Endothelial cell of umbilical vein (primary cell): Measurements from ENCODE around the gene PSIP1. TPM values are rescaled to one million over a fixed set of nuclear protein-coding genes. Genes with fewer than 3 reads are reported as not detected.
A peak's percentile ranks its signal among the peaks of the same experiment; 100 is the strongest.

Source experiments
- BruUV-seq: library from RNA; stranded (reverse); fragments of 400-500 nt; replicated peaks from 2 replicates; lab custom pipeline; 2021; lab: Mats Ljungman, UMichigan
- CTCF ChIA-PET: fragments of 300-600, 350-600 bp; sonication (Branson Sonifier 250); formaldehyde crosslinking; loops from one replicate; lab custom pipeline; 2021; ENCODE audit warnings: antibody characterized with exemption, inconsistent platforms; lab: Charles Lee
- POLR2A ChIA-PET: fragments of 300-600, 350-600 bp; sonication (Branson Sonifier 250); formaldehyde crosslinking; loops from one replicate; lab custom pipeline; 2021; ENCODE audit warnings: antibody characterized with exemption, inconsistent platforms; lab: Charles Lee
- DNase-seq: peaks from one replicate; pipeline ENCODE4 v3.0.0-alpha.2; 2011; ENCODE audit warnings: low read depth, low spot score
- FAIRE-seq: peaks from 2 replicates; lab custom pipeline; 2011; peaks lifted over from hg19 to GRCh38; lab: Jason Lieb, UNC
- H2AFZ ChIP-seq: 2 replicates; pipeline ENCODE4 v1.6.0; 2012; ENCODE audit warnings: low read depth, low read length, control low read depth, inconsistent platforms
- H3K27ac ChIP-seq: 2 replicates; pipeline ENCODE4 v1.5.1; 2011; ENCODE audit warnings: low read depth, mild to moderate bottlenecking, control low read depth, low read length, moderate library complexity; ENCODE audit not compliant: insufficient read depth
- H3K27me3 ChIP-seq, 2 experiments: 2 replicates each; pipeline versions ENCODE4 v1.6.0 to v1.6.1; 2011; ENCODE audit warnings: low read length in 2 of 2, mixed read lengths in 1 of 2; ENCODE audit not compliant: control insufficient read depth in 2 of 2, insufficient read depth in 2 of 2
- H3K36me3 ChIP-seq, 2 experiments: 2 replicates in 1 of 2; 3 replicates in 1 of 2; pipeline ENCODE4 v1.5.1; 2011; ENCODE audit warnings: low read length in 2 of 2, mild to moderate bottlenecking in 1 of 2, moderate library complexity in 1 of 2; ENCODE audit not compliant: control insufficient read depth in 2 of 2, insufficient read depth in 2 of 2; ENCODE audit errors: extremely low read depth in 1 of 2
- H3K4me1 ChIP-seq: 3 replicates; pipeline ENCODE4 v1.5.1; 2011; ENCODE audit warnings: mild to moderate bottlenecking, low read length; ENCODE audit not compliant: control insufficient read depth, insufficient read depth; ENCODE audit errors: extremely low read depth
- H3K4me2 ChIP-seq: 2 replicates; pipeline ENCODE4 v1.6.1; 2011; ENCODE audit warnings: low read length, control low read depth, mixed read lengths; ENCODE audit not compliant: insufficient read depth
- H3K4me3 ChIP-seq, 3 experiments: fragments of 200-600 bp in 1 of 3; sonication (generic), shearing (Covaris generic) in 1 of 3; replicated peaks in 1 of 3; 2 replicates each; pipeline ENCODE4 v1.5.1; 2011 to 2016; ENCODE audit warnings: control low read depth in 3 of 3, low read length in 3 of 3, mild to moderate bottlenecking in 2 of 3, inconsistent platforms in 1 of 3, low read depth in 1 of 3, moderate library complexity in 1 of 3; ENCODE audit not compliant: insufficient read depth in 1 of 3
- H3K79me2 ChIP-seq: 2 replicates; pipeline ENCODE4 v1.6.0; 2012; ENCODE audit warnings: low read length, inconsistent platforms; ENCODE audit not compliant: control insufficient read depth, insufficient read depth
- H3K9ac ChIP-seq: replicated peaks from 2 replicates; pipeline ENCODE3; 2011; ENCODE audit warnings: low read length, control low read depth; ENCODE audit not compliant: insufficient read depth; ENCODE audit errors: extremely low read depth
- H3K9me1 ChIP-seq: replicated peaks from 3 replicates; pipeline ENCODE4 v1.6.0; 2011; ENCODE audit warnings: mild to moderate bottlenecking, low read length; ENCODE audit not compliant: control insufficient read depth, insufficient read depth; ENCODE audit errors: extremely low read depth
- H3K9me3 ChIP-seq: replicated peaks from 2 replicates; pipeline ENCODE4 v1.5.1; 2012; ENCODE audit warnings: low read length, inconsistent platforms; ENCODE audit not compliant: control insufficient read depth, insufficient read depth
- H4K20me1 ChIP-seq: replicated peaks from 2 replicates; pipeline ENCODE3; 2011; ENCODE audit warnings: mild to moderate bottlenecking, low read length; ENCODE audit not compliant: control insufficient read depth, insufficient read depth; ENCODE audit errors: extremely low read depth
- CTCF ChIP-seq, 2 donors: IDR thresholded peaks; 1 replicate in 1 of 2; 2 replicates in 1 of 2; pipeline ENCODE4 v1.5.1; 2011; ENCODE audit warnings: low read length in 2 of 2, mild to moderate bottlenecking in 2 of 2, moderate library complexity in 2 of 2, control low read depth in 1 of 2, inconsistent platforms in 1 of 2, low read depth in 1 of 2; ENCODE audit not compliant: insufficient read depth in 1 of 2; ENCODE audit errors: extremely low read depth in 1 of 2
- EZH2 ChIP-seq: IDR thresholded peaks from 2 replicates; pipeline ENCODE4 v1.6.1; 2012; ENCODE audit warnings: borderline replicate concordance, low read depth, mild to moderate bottlenecking, moderate library complexity, low read length, inconsistent platforms; ENCODE audit not compliant: severe bottlenecking
- FOS ChIP-seq: IDR thresholded peaks from 2 replicates; pipeline ENCODE4 v1.6.1; 2011; ENCODE audit warnings: mild to moderate bottlenecking, low read length, moderate library complexity, borderline replicate concordance; ENCODE audit not compliant: insufficient read depth
- GATA2 ChIP-seq: IDR thresholded peaks from 2 replicates; pipeline ENCODE4 v1.7.0; 2011; ENCODE audit warnings: low read depth, mild to moderate bottlenecking, moderate library complexity, mixed read lengths, low read length; ENCODE audit not compliant: insufficient read length, insufficient read depth
- JUN ChIP-seq: IDR thresholded peaks from 2 replicates; pipeline ENCODE4 v1.6.1; 2011; ENCODE audit warnings: borderline replicate concordance, low read depth; ENCODE audit not compliant: insufficient read length, insufficient read depth
- MAX ChIP-seq: IDR thresholded peaks from 2 replicates; pipeline ENCODE4 v1.6.1; 2011; ENCODE audit not compliant: insufficient read depth, insufficient read length
- MYC ChIP-seq: IDR thresholded peaks from one replicate; pipeline ENCODE4 v1.6.1; 2011; ENCODE audit warnings: mild to moderate bottlenecking, low read depth, low read length
- POLR2A ChIP-seq: IDR thresholded peaks from 2 replicates; pipeline ENCODE4 v1.6.1; 2012; ENCODE audit warnings: low read depth, mild to moderate bottlenecking, control low read depth, low read length
- POLR2AphosphoS5 ChIP-seq: IDR thresholded peaks from 2 replicates; pipeline ENCODE4 v1.6.1; 2012; ENCODE audit warnings: low read depth, mild to moderate bottlenecking, control low read depth, low read length, moderate library complexity; ENCODE audit not compliant: insufficient read depth
- dilution Hi-C: fragments of 300-500 bp; cut with MboI; formaldehyde crosslinking; loops from one replicate; pipeline ENCODE4 v1.15.0; 2019; ENCODE audit warnings: low sequenced_read_pairs; ENCODE audit not compliant: extremely low pct_ligation_motif_present
- intact Hi-C: fragments of 100-400 bp; cut with micrococcal nuclease; formaldehyde crosslinking; loops from one replicate; pipeline ENCODE4 v1.10.0; 2022
- polyA plus RNA-seq, 4 experiments: library from polyadenylated mRNA; depleted of rRNA in 3 of 4; stranded (reverse) in 3 of 4; unstranded in 1 of 4; fragments of >200 nt; gene quantifications; 2 replicates each; pipeline versions ENCODE4 v1.2.1 to v1.2.3, GENCODE V29; 2011 to 2012; ENCODE audit warnings: missing spikeins in 1 of 4
- total RNA-seq: library from RNA; stranded (reverse); gene quantifications from 2 replicates; pipeline ENCODE4 v1.2.3, GENCODE V29; 2021

The PSIP1 gene
- total and polyA plus RNA-seq, 2 donors (not counting 3 experiments of a cell fraction or from before 2014, with no cell fraction given) = 12.9 to 76.7 TPM

- FAIRE-seq (no peak), DNase-seq (peak; percentile 72)
- Histone ChIP-seq H4K20me1 (no peaks in the 10 kb centered on the region), H3K27me3 (no peaks in the 10 kb centered on the region), H2AFZ (no peak overlapping the region), H3K4me1 (peaks cover 7% of the 10 kb centered on the region), H3K9ac (no peak overlapping the region), H3K9me3 (no peaks in the 10 kb centered on the region), H3K4me3 (no peak overlapping the region), H3K9me1 (no peaks in the 10 kb centered on the region), H3K36me3 (peaks cover 2 to 8% of the 10 kb centered on the region in 2 experiments), H3K79me2 (peaks cover 30% of the 10 kb centered on the region), H3K4me2 (peak overlapping the region; percentile 8), H3K27ac (no peak overlapping the region)
- ChIA-PET POLR2A (no interaction called here), CTCF (interaction anchor here (0.7 to 2.7 kb wide), 21 partner anchors 9 to 223 kb away, joined by 3 to 28 read pairs (median 4); partner anchors contain the start of genes CCDC171 and PSIP1)
- intact Hi-C loops = loop anchor here (1.0 to 2.0 kb wide), 3 partner anchors 10 to 142 kb away; no protein-coding TSS in a partner anchor
- BruUV-seq = no TSS peak
- no peak for TF ChIP-seq FOS
- TF ChIP-seq POLR2AphosphoS5 = no peak
- peak; percentile 25 for TF ChIP-seq GATA2
- TF ChIP-seq MAX = no peak
- dilution Hi-C loops = no loop called here
These were observed 9.6 kb downstream of the PSIP1 start for GRCh38 chr9:15501179-15501578.

GRCh38 chr9:15499139-15499538 is 11.6 kb downstream of the PSIP1 start:
- dilution Hi-C loops (no loop called here), intact Hi-C loops (no loop called here)
- no TSS peak for BruUV-seq
- Histone ChIP-seq H3K4me1 (peaks cover 7% of the 10 kb centered on the region), H4K20me1 (no peaks in the 10 kb centered on the region), H3K27ac (no peak overlapping the region), H3K27me3 (no peaks in the 10 kb centered on the region), H3K4me3 (no peak overlapping the region), H3K9ac (no peak overlapping the region), H3K9me1 (no peaks in the 10 kb centered on the region), H3K4me2 (no peak overlapping the region), H3K79me2 (peaks cover 34% of the 10 kb centered on the region), H3K9me3 (no peaks in the 10 kb centered on the region), H3K36me3 (peaks cover 0 to 2% of the 10 kb centered on the region in 2 experiments), H2AFZ (no peak overlapping the region)
- ChIA-PET CTCF (interaction anchor here (2.5 to 2.7 kb wide), 2 partner anchors 35 to 108 kb away, joined by 18 to 28 read pairs; no protein-coding TSS in a partner anchor), POLR2A (no interaction called here)
- no peak for FAIRE-seq
- no peak for TF ChIP-seq POLR2A
- TF ChIP-seq CTCF (IDR thresholded peaks at IDR 0.05; ENCODE audit: extremely low read depth in 1 of 2, insufficient read depth in 1 of 2, low read depth in 1 of 2, low read length in 2 of 2) = no peak
- TF ChIP-seq POLR2AphosphoS5 = no peak
- TF ChIP-seq GATA2 = no peak
- TF ChIP-seq MAX = no peak
- no peak for TF ChIP-seq FOS
- no peak for TF ChIP-seq MYC
- no peak for TF ChIP-seq EZH2
- TF ChIP-seq JUN = no peak
- DNase-seq = no peak
